ENCODE results near the gene TRIM33.
"Not testable (repeated sequence)": the region's sequence is repeated elsewhere in the genome, so short reads cannot be mapped to it uniquely, and the experiment has no call there.

TRIM33 gene

DNA sequence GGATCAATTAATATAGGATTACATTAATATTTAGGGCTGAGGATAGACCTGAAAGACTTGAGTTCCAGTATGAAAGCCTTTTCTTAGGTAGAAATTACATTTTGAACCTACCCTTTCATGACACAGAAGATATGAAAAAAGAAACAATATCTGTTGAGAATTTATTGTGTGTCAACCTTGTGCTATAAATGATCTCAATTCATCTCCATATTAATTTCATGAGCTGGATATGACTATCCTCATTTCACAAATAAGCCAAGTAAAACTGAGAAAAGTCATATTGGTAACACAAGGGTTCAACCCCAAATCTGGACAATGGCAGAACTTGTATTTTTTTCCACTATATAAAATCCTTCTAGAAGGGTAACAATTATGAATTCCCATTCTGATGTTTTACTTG, 120.0 kb downstream of the TRIM33 start:
- TF ChIP-seq POLR2AphosphoS5 (IDR thresholded peaks at IDR 0.05; ENCODE audit: low read depth) = no peak
- TF ChIP-seq, protein P1, sequence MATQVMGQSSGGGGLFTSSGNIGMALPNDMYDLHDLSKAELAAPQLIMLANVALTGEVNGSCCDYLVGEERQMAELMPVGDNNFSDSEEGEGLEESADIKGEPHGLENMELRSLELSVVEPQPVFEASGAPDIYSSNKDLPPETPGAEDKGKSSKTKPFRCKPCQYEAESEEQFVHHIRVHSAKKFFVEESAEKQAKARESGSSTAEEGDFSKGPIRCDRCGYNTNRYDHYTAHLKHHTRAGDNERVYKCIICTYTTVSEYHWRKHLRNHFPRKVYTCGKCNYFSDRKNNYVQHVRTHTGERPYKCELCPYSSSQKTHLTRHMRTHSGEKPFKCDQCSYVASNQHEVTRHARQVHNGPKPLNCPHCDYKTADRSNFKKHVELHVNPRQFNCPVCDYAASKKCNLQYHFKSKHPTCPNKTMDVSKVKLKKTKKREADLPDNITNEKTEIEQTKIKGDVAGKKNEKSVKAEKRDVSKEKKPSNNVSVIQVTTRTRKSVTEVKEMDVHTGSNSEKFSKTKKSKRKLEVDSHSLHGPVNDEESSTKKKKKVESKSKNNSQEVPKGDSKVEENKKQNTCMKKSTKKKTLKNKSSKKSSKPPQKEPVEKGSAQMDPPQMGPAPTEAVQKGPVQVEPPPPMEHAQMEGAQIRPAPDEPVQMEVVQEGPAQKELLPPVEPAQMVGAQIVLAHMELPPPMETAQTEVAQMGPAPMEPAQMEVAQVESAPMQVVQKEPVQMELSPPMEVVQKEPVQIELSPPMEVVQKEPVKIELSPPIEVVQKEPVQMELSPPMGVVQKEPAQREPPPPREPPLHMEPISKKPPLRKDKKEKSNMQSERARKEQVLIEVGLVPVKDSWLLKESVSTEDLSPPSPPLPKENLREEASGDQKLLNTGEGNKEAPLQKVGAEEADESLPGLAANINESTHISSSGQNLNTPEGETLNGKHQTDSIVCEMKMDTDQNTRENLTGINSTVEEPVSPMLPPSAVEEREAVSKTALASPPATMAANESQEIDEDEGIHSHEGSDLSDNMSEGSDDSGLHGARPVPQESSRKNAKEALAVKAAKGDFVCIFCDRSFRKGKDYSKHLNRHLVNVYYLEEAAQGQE (IDR thresholded peaks at IDR 0.05; ENCODE audit: insufficient replicate concordance, low read depth) = no peak
- no peak for TF ChIP-seq SPI1 (IDR thresholded peaks at IDR 0.05; ENCODE audit: borderline replicate concordance, low read depth)
- TF ChIP-seq GABPA (IDR thresholded peaks at IDR 0.05; ENCODE audit: low read depth) = no peak
- no peak for TF ChIP-seq CTCF (IDR thresholded peaks at IDR 0.05; ENCODE audit: insufficient read depth, low read length)
- Histone ChIP-seq H3K27ac (replicated peaks) (no peak overlapping the region), H3K27me3 (ENCODE audit: insufficient read depth, poor library complexity, severe bottlenecking) (no peaks in the 10 kb centered on the region), H3K4me3 (replicated peaks; ENCODE audit: insufficient read depth, low read length) (no peak overlapping the region)
- DNase-seq (ENCODE audit: low read depth in 1 of 2, low spot score in 1 of 2) = no peak

GRCh38 chr1:114390361-114390760, 120.6 kb downstream of the TRIM33 start:
- TF ChIP-seq, protein P1 (IDR thresholded peaks at IDR 0.05; ENCODE audit: insufficient replicate concordance, low read depth) = no peak
- no peak for DNase-seq (ENCODE audit: low read depth in 1 of 2, low spot score in 1 of 2)
- no peak overlapping the region for H3K4me3 ChIP-seq (replicated peaks; ENCODE audit: insufficient read depth, low read length)

DNA sequence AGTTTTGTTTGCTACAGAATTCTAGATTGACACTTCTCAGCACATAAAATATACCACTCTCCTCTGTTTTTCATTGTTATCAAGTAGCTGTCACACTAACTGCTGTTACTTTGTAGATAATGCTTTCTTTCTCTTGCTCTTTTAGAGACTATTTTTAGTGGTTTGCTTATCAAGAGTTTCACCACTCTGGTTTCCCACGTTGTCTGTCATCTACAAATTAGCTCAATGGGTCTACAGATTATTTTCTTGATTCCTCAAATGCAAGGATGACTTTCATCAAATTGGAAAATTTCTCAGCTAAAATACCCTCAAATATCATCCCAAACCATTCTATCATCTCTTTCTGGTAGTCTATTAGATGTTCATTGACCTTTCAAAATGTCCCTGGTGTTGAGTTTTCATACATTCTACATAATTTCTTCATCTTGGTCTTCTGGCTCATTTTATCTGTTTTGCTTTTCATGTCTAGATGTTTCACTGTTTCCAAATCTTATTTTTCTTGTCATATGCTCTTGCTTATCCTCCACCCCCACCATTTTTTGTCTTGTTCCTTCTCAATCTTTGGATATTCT, 122.5 kb downstream of the TRIM33 start:
- Histone ChIP-seq H3K4me3 (replicated peaks; ENCODE audit: insufficient read depth, low read length) (no peak overlapping the region), H3K27me3 (ENCODE audit: insufficient read depth, poor library complexity, severe bottlenecking) (no peaks in the 10 kb centered on the region), H3K27ac (replicated peaks) (no peak overlapping the region)
- DNase-seq (ENCODE audit: low read depth in 1 of 2, low spot score in 1 of 2) = no peak
- TF ChIP-seq GABPA (IDR thresholded peaks at IDR 0.05; ENCODE audit: low read depth) (no peak), CTCF (IDR thresholded peaks at IDR 0.05; ENCODE audit: insufficient read depth, low read length) (no peak), SPI1 (IDR thresholded peaks at IDR 0.05; ENCODE audit: borderline replicate concordance, low read depth) (no peak), POLR2AphosphoS5 (IDR thresholded peaks at IDR 0.05; ENCODE audit: low read depth) (no peak)
- TF ChIP-seq, protein P1 (IDR thresholded peaks at IDR 0.05; ENCODE audit: insufficient replicate concordance, low read depth) = no peak

More at GRCh38 chr1:114390361-114390760, 120.6 kb downstream of the TRIM33 start:
- Histone ChIP-seq H3K27ac (replicated peaks) (no peak overlapping the region), H3K27me3 (ENCODE audit: insufficient read depth, poor library complexity, severe bottlenecking) (no peaks in the 10 kb centered on the region)

- H3K27ac ChIP-seq (replicated peaks); DNase-seq (ENCODE audit: low read depth in 1 of 2, low spot score in 1 of 2); H3K4me3 ChIP-seq (replicated peaks; ENCODE audit: insufficient read depth, low read length); H3K27me3 ChIP-seq (ENCODE audit: insufficient read depth, poor library complexity, severe bottlenecking): not testable (repeated sequence)
Measured at GRCh38 chr1:114387585-114387984, 123.4 kb downstream of the TRIM33 start.

All from HL-60 (cell line).